SKM-1 (cell line): ENCODE measurements around the gene AIMP1.
A peak's percentile ranks its signal among the peaks of the same experiment; 100 is the strongest.

Source experiments
- DNase-seq: peaks from one replicate; lab custom pipeline; 2025; ENCODE audit not compliant: unreplicated experiment; lab: John Stamatoyannopoulos, UW

The AIMP1 gene

GRCh38 chr4:106315968-106316772 is at the start of gene AIMP1, which contains the start of gene TBCK:
AIMP1 (plus strand) TSS chr4:106316550; CDS start chr4:106325010, 8,460 bp downstream.
TBCK (minus strand) TSS chr4:106316209; CDS start chr4:106308960, 7,249 bp downstream.
- DNase-seq, result peak; percentile 83

GRCh38 chr4:106268786-106269185 is 47.6 kb upstream of the AIMP1 start:
- no peak for DNase-seq

DNA sequence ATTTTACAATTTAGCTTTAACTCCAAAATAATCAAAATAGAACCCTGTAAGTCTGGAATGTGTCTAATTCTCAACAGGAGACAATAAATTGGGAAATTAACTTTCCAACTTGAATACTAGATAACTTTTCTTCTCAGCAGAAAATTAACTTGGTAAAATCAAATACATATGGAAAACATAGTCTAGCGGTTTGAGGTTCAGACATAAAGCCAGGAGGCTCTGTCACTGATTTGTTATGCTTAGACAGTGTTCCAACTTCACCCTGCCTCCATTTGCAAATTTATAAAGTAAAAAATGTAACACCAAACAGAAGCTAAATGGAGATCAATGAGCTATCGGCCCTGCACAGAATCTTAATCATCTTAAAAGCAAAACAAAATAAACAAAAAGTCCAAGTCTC is 46.6 kb upstream of the AIMP1 start:
- DNase-seq, result no peak

- DNase-seq, result no peak
Observed at GRCh38 chr4:106270736-106271135, 45.6 kb upstream of the AIMP1 start.

GRCh38 chr4:106273831-106274230 is 42.5 kb upstream of the AIMP1 start:
- DNase-seq, result no peak

DNA sequence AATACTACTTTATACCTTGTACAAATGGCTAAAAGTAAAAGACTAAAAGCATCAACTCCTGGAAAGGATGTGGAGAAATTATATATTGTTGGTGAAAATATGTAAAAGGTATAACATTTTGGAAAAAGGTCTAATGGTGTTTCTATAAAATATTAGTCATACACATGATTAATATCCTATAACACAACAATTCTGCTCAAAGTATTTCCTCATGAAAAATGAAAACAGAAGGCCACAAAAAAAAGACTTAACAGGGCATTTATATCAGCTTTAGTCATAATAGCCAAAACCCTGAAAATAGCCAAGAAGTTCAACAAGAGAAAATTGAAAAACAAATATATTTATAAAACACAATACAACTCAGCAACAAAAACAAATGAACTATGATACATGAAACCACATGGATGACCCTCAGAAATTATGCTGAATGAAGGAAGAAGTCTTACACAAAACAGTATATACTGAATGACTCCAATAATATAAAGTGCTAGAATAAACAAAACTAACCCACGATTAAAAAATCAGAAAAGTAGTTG is 39.1 kb upstream of the AIMP1 start:
- no peak for DNase-seq

GRCh38 chr4:106284227-106284626 is 32.1 kb upstream of the AIMP1 start:
- DNase-seq, result no peak

DNA sequence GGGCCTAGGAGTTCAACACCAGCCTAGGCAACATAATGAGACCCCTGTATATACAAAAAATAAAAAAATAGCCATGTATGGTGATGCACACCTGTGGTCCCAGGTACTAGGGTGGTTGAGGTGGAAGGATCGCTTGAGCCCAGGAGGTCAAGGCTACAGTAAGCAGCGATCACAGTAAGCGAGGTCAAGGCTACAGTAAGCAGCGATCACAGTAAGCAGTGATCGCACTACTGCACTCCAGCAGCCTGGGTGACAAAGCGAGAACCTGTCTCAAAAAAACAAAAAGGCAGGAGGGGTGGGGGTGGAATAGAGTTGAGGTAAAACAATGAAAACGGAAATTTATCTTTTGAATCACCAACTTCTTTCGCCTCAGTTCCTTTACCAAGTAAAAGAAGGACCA is 29.7 kb upstream of the AIMP1 start:
- no peak for DNase-seq

- no peak for DNase-seq
Observed at GRCh38 chr4:106287353-106287969, 28.9 kb upstream of the AIMP1 start.

GRCh38 chr4:106289737-106290136 is 26.6 kb upstream of the AIMP1 start:
- no peak for DNase-seq

- no peak for DNase-seq
Observed at GRCh38 chr4:106291678-106292077, 24.7 kb upstream of the AIMP1 start.

DNA sequence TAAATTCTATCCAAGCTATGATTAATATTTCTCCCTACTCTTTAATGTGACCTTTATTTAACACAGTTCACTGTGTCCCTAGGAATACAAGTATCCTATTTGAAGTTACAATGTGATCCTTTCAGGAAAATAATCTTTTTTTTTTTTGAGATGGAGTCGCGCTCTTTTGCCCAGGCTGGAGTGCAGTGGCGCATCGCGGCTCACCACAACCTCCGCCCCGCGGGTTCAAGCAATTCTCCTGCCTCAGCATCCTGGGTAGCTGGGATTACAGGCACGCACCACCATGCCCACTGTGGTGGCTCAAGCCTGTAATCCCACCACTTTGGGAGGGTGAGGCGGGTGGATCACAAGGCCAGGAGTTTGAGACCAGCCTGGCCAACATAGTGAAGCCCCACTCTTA is 22.3 kb upstream of the AIMP1 start:
- no peak for DNase-seq

DNA sequence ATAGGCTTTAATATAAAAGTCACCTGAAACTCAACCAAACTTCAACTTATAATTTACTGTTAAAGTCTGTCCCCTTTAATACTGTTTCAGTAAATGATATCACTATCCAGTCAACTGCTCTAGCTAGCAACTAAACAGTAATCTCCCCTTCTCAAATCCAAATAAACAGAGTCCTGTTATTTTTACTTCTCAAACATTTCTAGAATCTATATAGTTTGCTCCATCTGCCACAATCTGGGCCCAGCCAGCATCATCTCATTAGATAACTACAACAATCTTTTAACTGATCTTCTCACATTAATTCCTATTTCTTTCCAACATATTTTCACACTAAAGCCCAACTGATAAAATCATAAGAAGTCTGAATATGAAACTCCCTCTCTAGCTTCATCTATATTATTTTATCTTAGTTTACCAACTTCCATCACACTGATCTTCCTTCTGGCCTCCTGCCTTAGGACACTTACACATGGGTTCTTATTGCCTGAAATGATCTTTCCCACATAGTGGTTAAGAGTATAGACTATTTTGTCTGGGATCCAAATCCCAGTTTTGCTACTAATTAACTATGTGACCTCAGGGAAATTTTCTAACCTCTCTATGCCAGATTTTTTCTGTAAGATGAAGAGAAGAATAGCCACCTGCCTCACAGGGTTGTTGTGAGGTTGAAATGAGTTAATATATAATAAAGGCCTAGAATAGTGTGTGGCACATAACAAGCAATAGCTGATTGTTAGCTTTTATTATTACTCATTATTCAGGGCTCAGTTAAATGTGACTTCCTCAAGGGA is 18.9 kb upstream of the AIMP1 start:
- DNase-seq, result no peak

DNA sequence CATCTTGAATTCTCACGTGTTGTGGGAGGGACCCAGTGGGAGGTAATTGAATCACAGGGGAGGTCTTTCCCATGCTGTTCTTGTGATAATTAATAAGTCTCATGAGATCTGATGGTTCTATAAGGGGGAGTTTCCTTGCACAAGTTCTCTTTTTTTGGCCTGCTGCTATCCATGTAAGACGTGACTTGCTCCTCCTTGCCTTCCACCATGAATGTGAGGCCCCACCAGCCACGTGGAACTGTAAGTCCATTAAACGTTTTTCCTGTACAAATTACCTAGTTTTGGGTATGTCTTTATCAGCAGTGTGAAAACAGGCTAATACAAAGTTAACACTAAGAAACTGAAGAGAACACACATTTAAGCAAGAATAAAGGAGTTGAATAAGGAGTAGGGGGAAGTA is 16.4 kb upstream of the AIMP1 start:
- no peak for DNase-seq

DNA sequence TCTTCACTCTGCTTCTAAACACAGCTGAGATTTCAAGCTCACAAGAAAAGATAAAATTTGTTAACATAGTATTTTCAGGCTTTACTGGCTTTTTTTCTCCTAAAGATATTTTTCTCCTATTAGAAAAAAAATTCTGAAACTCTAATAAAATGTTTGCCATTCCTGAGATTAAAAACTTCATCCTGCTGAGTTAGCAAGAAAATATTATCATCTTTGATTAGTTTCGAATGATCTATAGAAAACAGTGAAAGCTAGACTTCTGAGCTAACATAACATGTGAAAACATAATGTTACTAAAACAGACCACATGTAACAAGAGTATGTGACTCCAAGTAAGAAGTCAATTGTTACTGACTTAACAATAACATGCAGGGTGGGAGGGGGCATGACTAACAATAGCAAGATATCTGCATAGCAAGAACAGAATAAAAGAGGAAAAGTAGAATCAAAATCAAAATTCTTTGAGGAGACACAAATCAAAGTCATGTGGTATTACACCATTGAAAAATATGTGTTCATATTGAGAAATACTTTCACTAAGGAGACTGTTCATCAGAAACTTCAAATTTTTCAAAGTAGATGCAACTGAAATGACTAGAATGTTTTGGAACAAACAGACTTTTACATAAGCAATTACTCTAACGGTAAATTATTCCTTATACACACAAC is 14.8 kb upstream of the AIMP1 start:
- no peak for DNase-seq

DNA sequence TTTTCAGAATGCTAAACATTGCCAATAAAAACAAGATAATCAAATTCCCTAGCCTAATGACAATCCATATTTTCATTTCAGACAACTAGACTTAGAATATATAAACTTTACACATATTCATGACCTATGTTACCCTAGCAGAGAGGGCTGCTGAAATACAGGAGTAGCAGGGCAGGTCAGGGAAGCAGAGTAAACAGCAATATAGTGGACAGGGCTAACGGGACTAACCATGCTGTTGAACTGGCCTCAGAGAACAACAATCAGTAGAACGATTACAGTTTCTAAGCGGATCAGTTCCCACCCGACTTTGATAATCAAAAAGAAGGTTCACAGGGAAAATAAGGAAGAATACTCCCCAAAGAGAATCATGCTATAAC is 14.3 kb upstream of the AIMP1 start:
- DNase-seq, result no peak

DNA sequence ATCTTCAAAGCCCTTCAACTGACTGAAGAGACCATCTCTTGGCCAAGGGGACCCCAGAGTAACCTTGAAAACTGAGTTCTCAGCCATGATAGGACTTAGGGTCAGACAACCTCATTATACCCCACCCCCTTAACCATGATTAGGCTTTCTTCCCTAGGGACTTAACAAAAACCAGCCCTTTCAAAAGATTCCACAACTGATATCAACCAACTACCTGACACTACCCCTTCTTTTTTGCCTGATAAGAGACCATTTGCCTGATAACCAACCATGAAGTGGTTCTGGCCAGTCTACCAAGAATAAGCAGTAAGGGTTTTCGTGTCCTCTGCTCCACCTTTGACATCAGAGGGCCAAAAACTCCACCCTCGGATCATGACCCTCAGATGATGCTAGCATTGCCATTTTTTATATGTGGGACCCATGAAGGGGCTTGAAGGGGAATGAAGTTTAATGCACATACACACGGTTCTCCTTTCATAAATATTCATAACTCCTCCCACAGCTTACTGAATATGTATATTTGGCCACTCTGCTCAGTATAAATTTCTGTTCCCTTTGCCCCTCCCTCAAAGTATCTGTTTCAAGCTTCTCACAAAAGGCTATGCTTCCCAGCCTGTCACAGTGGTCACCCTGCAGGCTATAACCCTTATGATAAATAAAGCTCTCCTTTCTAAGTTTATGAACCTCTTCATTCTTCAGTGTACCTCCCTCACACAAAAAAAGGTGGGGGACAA is 12.6 kb upstream of the AIMP1 start:
- DNase-seq, result no peak

DNA sequence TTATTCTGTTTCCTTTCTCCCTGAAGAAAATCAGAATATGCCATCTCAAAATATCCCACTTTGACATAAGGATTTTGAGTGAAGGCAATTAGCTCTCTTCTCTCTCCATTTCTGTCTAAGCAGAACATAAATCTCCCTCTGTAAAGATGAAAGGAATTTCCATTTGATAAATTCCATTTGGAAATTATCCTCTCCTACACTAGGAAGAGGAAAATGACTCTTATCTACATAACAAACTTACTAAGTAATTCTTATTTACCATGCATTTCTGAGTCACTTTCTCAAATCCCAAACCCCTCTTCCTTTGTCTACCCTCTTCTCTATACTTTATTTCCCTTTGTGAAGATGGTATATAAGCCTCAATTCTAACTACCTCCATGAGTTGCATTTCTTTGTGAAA is 11.7 kb upstream of the AIMP1 start:
- DNase-seq, result no peak

GRCh38 chr4:106305435-106306055 is 10.8 kb upstream of the AIMP1 start:
- DNase-seq, result no peak

GRCh38 chr4:106306561-106306960 is 9.8 kb upstream of the AIMP1 start:
- DNase-seq, result no peak
